Rectal smooth muscle tissue (tissue), 1 donor: ENCODE measurements around the gene PLSCR3.

ENCODE experiments used
- H3K27ac ChIP-seq: one replicate; pipeline ENCODE4 v1.7.0; 2013; ENCODE audit warnings: low read depth, low read length, inconsistent platforms
- H3K27me3 ChIP-seq: one replicate; pipeline ENCODE4 v1.7.0; 2013; ENCODE audit warnings: low read length; ENCODE audit not compliant: control insufficient read depth, insufficient read depth
- H3K36me3 ChIP-seq: one replicate; pipeline ENCODE4 v1.7.0; 2013; ENCODE audit warnings: low read length; ENCODE audit not compliant: control insufficient read depth, insufficient read depth
- H3K4me1 ChIP-seq: one replicate; pipeline ENCODE4 v1.7.0; 2013; ENCODE audit warnings: low read length; ENCODE audit not compliant: control insufficient read depth, insufficient read depth
- H3K4me3 ChIP-seq: one replicate; pipeline ENCODE4 v1.7.0; 2013; ENCODE audit warnings: low read length
- H3K9ac ChIP-seq: one replicate; pipeline ENCODE4 v1.7.0; 2013; ENCODE audit warnings: low read length

PLSCR3 gene

GRCh38 chr17:7393613-7394451 lies 493 bp downstream of the PLSCR3 start:
- peaks cover 10% of the 10 kb centered on the region for H3K36me3 ChIP-seq
- H3K4me3 ChIP-seq, result peak overlapping the region; percentile 83
- peak overlapping the region; percentile 86 for H3K27ac ChIP-seq
- H3K4me1 ChIP-seq, result no peaks in the 10 kb centered on the region
- no peaks in the 10 kb centered on the region for H3K27me3 ChIP-seq
- peak overlapping the region; percentile 54 for H3K9ac ChIP-seq

GRCh38 chr17:7392696-7393612 lies 1.4 kb downstream of the PLSCR3 start:
- no peaks in the 10 kb centered on the region for H3K27me3 ChIP-seq
- H3K9ac ChIP-seq, result no peak overlapping the region
- peak overlapping the region; percentile 83 for H3K4me3 ChIP-seq
- no peaks in the 10 kb centered on the region for H3K4me1 ChIP-seq
- H3K36me3 ChIP-seq, result peaks cover 10% of the 10 kb centered on the region
- H3K27ac ChIP-seq, result no peak overlapping the region

DNA sequence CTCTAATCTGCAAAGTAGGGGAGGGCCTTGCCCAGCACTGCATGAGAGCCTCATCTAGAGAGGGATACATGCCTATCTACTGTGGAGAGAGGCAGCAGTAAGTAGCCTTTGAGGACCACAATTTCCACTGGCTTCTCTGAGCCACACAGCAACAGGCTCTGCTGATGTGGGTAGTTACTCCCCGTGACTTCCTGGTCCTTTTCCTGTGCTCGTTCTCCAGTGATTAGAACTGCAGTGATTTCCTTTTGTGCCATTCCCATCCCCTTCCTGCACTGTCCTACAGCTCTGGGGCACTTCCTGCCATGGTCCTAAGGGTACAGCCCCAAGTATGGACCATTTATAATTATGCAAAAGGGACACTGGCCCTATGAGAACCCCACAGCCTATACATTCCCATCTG lies 3.0 kb downstream of the PLSCR3 start:
- Histone ChIP-seq H3K27ac (no peak overlapping the region), H3K4me3 (no peak overlapping the region), H3K4me1 (no peaks in the 10 kb centered on the region), H3K9ac (no peak overlapping the region), H3K36me3 (peaks cover 10% of the 10 kb centered on the region), H3K27me3 (no peaks in the 10 kb centered on the region)

DNA sequence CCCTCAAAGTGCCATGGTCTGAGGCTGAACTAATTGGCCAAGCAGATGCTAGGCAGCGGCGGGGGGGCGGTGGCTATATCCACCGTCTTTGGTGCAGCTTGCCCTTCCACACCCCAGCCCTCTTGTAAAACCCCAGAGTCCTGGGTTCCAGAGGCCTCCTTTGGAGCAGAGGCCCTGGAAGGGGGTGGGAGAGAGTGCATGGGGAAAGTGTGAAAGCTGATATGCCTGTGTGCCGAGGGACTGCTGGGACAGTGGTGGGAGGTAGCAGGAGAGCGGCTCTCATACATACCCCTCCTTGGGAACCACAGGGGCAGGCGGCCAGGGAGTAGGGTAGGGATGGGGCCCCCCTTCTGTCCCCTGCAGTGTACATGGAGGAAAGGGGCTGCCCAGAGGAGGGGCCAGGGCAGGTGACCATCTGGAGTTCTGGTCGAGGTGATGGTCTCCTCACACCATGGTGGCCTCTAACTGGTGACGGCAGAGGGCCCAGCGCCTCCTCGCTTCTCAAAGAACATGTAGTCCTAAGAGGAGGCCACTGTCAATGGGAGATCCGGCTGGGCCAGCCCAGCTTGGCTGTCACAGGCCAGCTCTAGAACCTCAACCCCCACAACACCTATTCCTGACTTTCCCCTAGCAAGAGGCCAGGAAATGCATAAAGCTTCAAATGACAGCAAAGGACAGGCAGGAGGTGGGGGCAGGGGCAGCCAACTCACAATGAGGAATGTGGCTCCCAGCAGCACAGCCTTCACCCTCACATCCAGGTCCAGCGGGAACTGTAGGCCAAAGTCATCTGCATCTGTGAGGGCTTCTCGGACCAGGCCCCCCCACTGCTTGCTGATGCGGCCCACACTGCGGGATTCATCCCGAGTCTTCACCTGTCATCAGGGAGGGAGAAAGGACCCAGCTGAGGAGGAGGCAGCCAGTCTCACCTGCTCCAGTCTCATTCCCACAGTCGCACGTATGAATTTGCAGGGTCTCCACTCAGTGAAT lies 4.1 kb downstream of the PLSCR3 start:
- H3K4me3 ChIP-seq, result no peak overlapping the region
- H3K27me3 ChIP-seq, result no peaks in the 10 kb centered on the region
- no peak overlapping the region for H3K27ac ChIP-seq
- H3K4me1 ChIP-seq, result no peaks in the 10 kb centered on the region
- no peak overlapping the region for H3K9ac ChIP-seq
- H3K36me3 ChIP-seq, result peaks cover 10% of the 10 kb centered on the region

GRCh38 chr17:7388856-7389255 lies 5.5 kb downstream of the PLSCR3 start:
- H3K27me3 ChIP-seq, result no peaks in the 10 kb centered on the region
- H3K36me3 ChIP-seq, result peaks cover 10% of the 10 kb centered on the region
- no peak overlapping the region for H3K4me3 ChIP-seq
- H3K4me1 ChIP-seq, result peaks cover under 1% of the 10 kb centered on the region
- H3K9ac ChIP-seq, result no peak overlapping the region
- H3K27ac ChIP-seq, result no peak overlapping the region

DNA sequence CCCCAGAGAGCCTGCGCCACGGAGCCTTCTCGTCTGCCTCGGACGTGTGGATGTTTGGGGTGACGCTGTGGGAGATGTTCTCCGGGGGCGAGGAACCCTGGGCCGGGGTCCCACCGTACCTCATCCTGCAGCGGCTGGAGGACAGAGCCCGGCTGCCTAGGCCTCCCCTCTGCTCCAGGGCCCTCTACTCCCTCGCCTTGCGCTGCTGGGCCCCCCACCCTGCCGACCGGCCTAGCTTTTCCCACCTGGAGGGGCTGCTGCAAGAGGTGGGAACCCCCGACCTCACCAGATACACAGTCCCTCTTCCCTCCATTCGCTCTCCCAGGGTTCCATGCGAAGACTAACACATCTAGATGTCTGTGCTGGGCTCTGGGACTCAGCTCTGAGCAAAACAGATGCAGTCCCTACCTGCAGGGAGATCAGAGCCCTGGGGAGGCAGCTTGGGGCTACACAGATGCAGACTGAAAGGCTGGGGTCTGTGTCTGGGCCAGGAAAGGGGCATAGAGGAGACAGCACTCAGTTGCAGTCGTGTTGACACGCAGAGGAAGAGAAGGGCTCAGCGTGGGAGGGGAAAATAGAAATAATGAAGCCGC lies 9.7 kb downstream of the PLSCR3 start:
- Histone ChIP-seq H3K9ac (no peak overlapping the region), H3K4me3 (peak overlapping the region; percentile 49), H3K4me1 (peaks cover 13% of the 10 kb centered on the region), H3K27ac (no peak overlapping the region), H3K27me3 (no peaks in the 10 kb centered on the region), H3K36me3 (peaks cover 5% of the 10 kb centered on the region)

DNA sequence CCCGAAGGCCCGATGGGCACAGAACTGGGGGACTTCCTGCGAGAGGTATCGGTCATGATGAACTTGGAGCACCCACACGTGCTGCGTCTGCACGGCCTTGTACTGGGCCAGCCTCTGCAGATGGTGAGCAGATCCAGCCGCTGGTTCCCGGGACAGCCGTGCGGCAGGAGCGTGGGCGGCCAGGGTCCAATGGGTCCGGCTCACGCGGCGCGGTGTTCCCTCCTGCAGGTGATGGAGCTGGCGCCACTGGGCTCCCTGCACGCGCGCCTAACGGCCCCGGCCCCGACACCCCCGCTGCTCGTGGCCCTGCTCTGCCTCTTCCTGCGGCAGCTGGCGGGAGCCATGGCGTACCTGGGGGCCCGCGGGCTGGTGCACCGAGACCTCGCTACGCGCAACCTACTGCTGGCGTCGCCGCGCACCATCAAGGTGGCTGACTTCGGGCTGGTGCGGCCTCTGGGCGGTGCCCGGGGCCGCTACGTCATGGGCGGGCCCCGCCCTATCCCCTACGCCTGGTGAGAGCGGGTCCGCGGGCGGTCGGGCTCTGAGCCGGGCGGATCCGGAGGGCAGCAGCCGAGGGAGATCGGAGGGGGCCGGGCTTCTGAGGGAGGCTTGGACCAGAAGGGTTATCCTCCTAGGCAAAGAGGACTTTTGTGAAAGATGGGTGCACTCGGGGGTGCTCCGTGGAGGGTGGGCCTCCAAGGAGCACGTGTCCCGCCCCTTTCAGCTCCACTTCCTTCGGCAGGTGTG lies 10.4 kb downstream of the PLSCR3 start:
- H3K36me3 ChIP-seq, result peaks cover under 1% of the 10 kb centered on the region
- H3K9ac ChIP-seq, result no peak overlapping the region
- no peaks in the 10 kb centered on the region for H3K27me3 ChIP-seq
- no peak overlapping the region for H3K27ac ChIP-seq
- H3K4me3 ChIP-seq, result peak overlapping the region; percentile 49
- peaks cover 13% of the 10 kb centered on the region for H3K4me1 ChIP-seq

DNA sequence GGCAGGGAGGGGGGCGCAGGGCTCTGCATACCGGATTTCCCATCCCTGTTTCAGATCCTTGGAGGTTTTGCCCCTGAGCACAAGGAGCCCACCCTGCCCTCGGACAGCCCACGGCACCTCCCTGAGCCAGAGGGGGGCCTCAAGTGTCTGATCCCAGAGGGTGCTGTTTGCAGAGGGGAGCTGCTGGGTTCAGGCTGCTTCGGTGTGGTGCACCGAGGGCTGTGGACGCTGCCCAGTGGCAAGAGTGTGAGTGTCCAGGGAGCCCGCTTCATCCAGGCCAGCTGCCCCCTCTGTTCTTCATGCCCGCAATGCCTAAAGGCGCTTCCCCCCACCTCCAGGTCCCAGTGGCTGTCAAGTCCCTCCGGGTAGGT lies 11.0 kb downstream of the PLSCR3 start:
- H3K4me1 ChIP-seq, result peaks cover 13% of the 10 kb centered on the region
- H3K9ac ChIP-seq, result no peak overlapping the region
- no peak overlapping the region for H3K27ac ChIP-seq
- no peaks in the 10 kb centered on the region for H3K36me3 ChIP-seq
- no peaks in the 10 kb centered on the region for H3K27me3 ChIP-seq
- peak overlapping the region; percentile 49 for H3K4me3 ChIP-seq

DNA sequence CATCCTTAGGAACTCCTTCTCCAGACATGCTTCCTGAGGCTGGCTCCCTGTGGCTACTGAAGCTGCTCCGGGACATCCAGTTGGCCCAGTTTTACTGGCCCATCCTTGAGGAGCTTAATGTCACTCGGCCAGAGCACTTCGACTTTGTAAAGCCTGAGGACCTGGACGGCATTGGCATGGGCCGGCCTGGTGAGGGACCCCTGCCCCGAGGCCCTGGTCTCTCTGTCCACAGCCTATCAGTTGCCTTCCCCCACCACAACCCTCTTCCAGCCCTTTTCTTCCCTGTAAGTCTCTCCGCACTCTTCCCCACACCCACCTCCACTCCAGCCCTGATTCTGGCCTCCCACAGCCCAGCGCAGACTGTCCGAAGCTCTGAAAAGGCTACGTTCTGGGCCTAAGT lies 11.4 kb downstream of the PLSCR3 start:
- Histone ChIP-seq H3K9ac (no peak overlapping the region), H3K4me1 (peaks cover 13% of the 10 kb centered on the region), H3K4me3 (no peak overlapping the region), H3K36me3 (no peaks in the 10 kb centered on the region), H3K27me3 (no peaks in the 10 kb centered on the region), H3K27ac (no peak overlapping the region)

DNA sequence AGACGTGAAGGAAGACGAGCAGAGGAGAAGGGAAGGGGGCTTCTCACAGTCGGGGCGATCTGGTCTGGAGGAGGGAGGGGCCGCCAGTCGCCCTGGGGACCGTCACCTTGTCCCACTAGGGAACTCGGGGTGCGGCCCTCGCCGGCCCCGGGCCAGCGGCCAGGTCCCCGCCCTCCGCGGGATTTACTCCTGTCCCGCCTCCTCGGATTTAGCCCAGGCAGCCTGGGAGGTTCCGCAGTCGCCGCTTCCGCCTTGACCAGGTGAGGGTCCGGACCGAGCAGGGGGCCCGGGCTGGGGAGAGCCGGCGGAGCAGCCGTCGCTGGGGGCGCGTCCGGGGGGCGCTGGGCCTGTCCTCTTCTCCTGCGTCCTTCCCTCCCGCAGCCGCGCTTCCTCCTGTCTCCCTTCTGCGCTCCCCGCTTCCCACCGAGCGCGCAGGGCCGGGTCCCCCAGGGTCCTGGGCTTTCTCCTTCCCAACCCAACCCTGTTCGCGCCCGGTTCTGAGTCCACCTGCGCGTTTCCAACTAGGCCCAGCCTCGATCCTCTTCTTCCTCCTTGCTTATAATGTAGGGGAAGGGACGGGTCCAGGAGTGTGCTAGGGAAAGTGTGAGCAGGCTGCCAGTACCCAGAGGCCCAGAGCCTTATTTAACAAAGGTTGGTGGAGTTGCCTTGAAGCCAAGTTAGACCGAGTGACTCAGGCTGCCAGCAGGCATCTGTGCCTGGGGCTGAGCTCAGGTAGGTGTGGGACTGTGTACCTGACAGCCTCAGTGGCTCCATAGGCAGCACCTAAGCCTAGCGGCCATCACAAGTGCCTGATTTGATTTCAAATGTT lies 13.3 kb downstream of the PLSCR3 start, which contains the start of gene TNK1:
TNK1 (plus strand) TSS at position 235 of the 829 bp plus-strand sequence. CDS start 1,838 bp downstream, outside the sequence.
- peak within 1 kb of the TSS; percentile 12 for H3K27ac ChIP-seq
- H3K27me3 ChIP-seq, result no peaks in the 10 kb centered on the region
- peaks cover 13% of the 10 kb centered on the region for H3K4me1 ChIP-seq
- H3K36me3 ChIP-seq, result no peaks in the 10 kb centered on the region
- peak within 1 kb of the TSS; percentile 13 for H3K9ac ChIP-seq
- peak within 1 kb of the TSS; percentile 75 for H3K4me3 ChIP-seq
